ENCODE results near the gene STUM. TPM values are rescaled to one million over a fixed set of nuclear protein-coding genes. Genes with fewer than 3 reads are reported as not detected.

The STUM gene
- total RNA-seq, 6 donors from 2014 or later = under 0.01 to 0.98 (median 0.20) TPM; not detected in 1

GRCh38 chr1:226519716-226520598 lies 28.6 kb upstream of the STUM start:
- TF ChIP-seq POLR2AphosphoS5 (IDR thresholded peaks at IDR 0.05) (no peak), POLR2A (IDR thresholded peaks at IDR 0.05) (no peak)
- H3K9me3 ChIP-seq = no peaks in the 10 kb centered on the region
- WGBS, 2 donors = 73 to 78% methylated on average over 9 to 13 of the region's 13 CpGs
- H3K36me3 ChIP-seq = no peaks in the 10 kb centered on the region
- no peak overlapping the region for H3K4me3 ChIP-seq
- no peaks in the 10 kb centered on the region for H3K4me1 ChIP-seq
- ATAC-seq (ENCODE audit: low FRiP score in 2 of 2) (no peak), DNase-seq (no peak)
- no peaks in the 10 kb centered on the region for H3K27me3 ChIP-seq
- no peak overlapping the region for H3K27ac ChIP-seq

- no peaks in the 10 kb centered on the region for H3K27me3 ChIP-seq
- WGBS, 2 donors = 97 to 98% methylated on average over 9 of the region's 9 CpGs
- no peaks in the 10 kb centered on the region for H3K36me3 ChIP-seq
Observed at GRCh38 chr1:226520640-226521355, 27.8 kb upstream of the STUM start.

GRCh38 chr1:226523646-226524406 lies 24.7 kb upstream of the STUM start:
- no peaks in the 10 kb centered on the region for H3K27me3 ChIP-seq
- H3K4me3 ChIP-seq = no peak overlapping the region
- WGBS, 2 donors = 89 to 94% methylated on average over 8 of the region's 8 CpGs
- no peaks in the 10 kb centered on the region for H3K4me1 ChIP-seq
- ATAC-seq (ENCODE audit: low FRiP score in 2 of 2) (no peak), DNase-seq (no peak)
- H3K36me3 ChIP-seq = no peaks in the 10 kb centered on the region
- no peak overlapping the region for H3K27ac ChIP-seq
- H3K9me3 ChIP-seq = no peaks in the 10 kb centered on the region
- TF ChIP-seq POLR2A (IDR thresholded peaks at IDR 0.05) (no peak), EP300 (IDR thresholded peaks at IDR 0.05) (peak in 1 of 4 donors; percentile 8)

More at GRCh38 chr1:226520640-226521355, 27.8 kb upstream of the STUM start:
- no peak for TF ChIP-seq EP300 (IDR thresholded peaks at IDR 0.05)
- TF ChIP-seq POLR2AphosphoS5 (IDR thresholded peaks at IDR 0.05) = no peak
- TF ChIP-seq POLR2A (IDR thresholded peaks at IDR 0.05) = no peak
- no peak for TF ChIP-seq CTCF (IDR thresholded peaks at IDR 0.05)
- H3K4me1 ChIP-seq = no peaks in the 10 kb centered on the region
- no peak overlapping the region for H3K4me3 ChIP-seq
- no peak for DNase-seq
- ATAC-seq (ENCODE audit: low FRiP score in 2 of 2) = peak in 1 of 2 donors; percentile 41
- H3K9me3 ChIP-seq = no peaks in the 10 kb centered on the region
- H3K27ac ChIP-seq = no peak overlapping the region

- ATAC-seq (ENCODE audit: low FRiP score in 2 of 2) (no peak), DNase-seq (no peak)
- no peaks in the 10 kb centered on the region for H3K27me3 ChIP-seq
Observed at GRCh38 chr1:226524547-226524946, 24.0 kb upstream of the STUM start.

GRCh38 chr1:226525750-226526149 lies 22.8 kb upstream of the STUM start:
- TF ChIP-seq POLR2AphosphoS5 (IDR thresholded peaks at IDR 0.05) (no peak), CTCF (IDR thresholded peaks at IDR 0.05) (no peak), EP300 (IDR thresholded peaks at IDR 0.05) (no peak), POLR2A (IDR thresholded peaks at IDR 0.05) (no peak)
- DNase-seq (no peak), ATAC-seq (ENCODE audit: low FRiP score in 2 of 2) (peak in 1 of 2 donors; percentile 29)
- no peaks in the 10 kb centered on the region for H3K4me1 ChIP-seq
- H3K9me3 ChIP-seq = no peaks in the 10 kb centered on the region
- H3K4me3 ChIP-seq = no peak overlapping the region
- no peaks in the 10 kb centered on the region for H3K27me3 ChIP-seq
- no peaks in the 10 kb centered on the region for H3K36me3 ChIP-seq
- no peak overlapping the region for H3K27ac ChIP-seq
- 85% methylated on average over 3 of the region's 3 CpGs for WGBS, 2 donors

More at GRCh38 chr1:226524547-226524946, 24.0 kb upstream of the STUM start:
- Histone ChIP-seq H3K4me3 (no peak overlapping the region), H3K36me3 (no peaks in the 10 kb centered on the region), H3K9me3 (no peaks in the 10 kb centered on the region), H3K4me1 (no peaks in the 10 kb centered on the region), H3K27ac (no peak overlapping the region)
- TF ChIP-seq CTCF (IDR thresholded peaks at IDR 0.05) = no peak
- no peak for TF ChIP-seq POLR2A (IDR thresholded peaks at IDR 0.05)
- no peak for TF ChIP-seq POLR2AphosphoS5 (IDR thresholded peaks at IDR 0.05)
- no peak for TF ChIP-seq EP300 (IDR thresholded peaks at IDR 0.05)

Measured in upper lobe of left lung (tissue), 6 donors.